ENCODE results near the gene TMEM63B. TPM values are rescaled to one million over a fixed set of nuclear protein-coding genes. Genes with fewer than 3 reads are reported as not detected.

TMEM63B gene
- total and polyA plus RNA-seq, 2 experiments from 2014 or later = 51.7 to 52.4 TPM

- Histone ChIP-seq H3K27ac (no peak overlapping the region), H3K27me3 (no peaks in the 10 kb centered on the region), H3K4me1 (ENCODE audit: low read depth) (no peaks in the 10 kb centered on the region), H3K36me3 (no peaks in the 10 kb centered on the region), H3K4me3 (no peak overlapping the region), H3K9me3 (ENCODE audit: low read depth) (no peaks in the 10 kb centered on the region)
- TF ChIP-seq CTCF (IDR thresholded peaks at IDR 0.05; ENCODE audit: low read depth, low read length) = no peak
- no peak for DNase-seq (ENCODE audit: low read depth in 1 of 2, low spot score in 1 of 2)
Measured at GRCh38 chr6:44162876-44163625, 35.7 kb downstream of the TMEM63B start.

GRCh38 chr6:44166116-44166515 lies 38.8 kb downstream of the TMEM63B start:
- Histone ChIP-seq H3K4me1 (ENCODE audit: low read depth) (no peaks in the 10 kb centered on the region), H3K27me3 (no peaks in the 10 kb centered on the region), H3K36me3 (no peaks in the 10 kb centered on the region), H3K27ac (no peak overlapping the region), H3K9me3 (ENCODE audit: low read depth) (no peaks in the 10 kb centered on the region), H3K4me3 (no peak overlapping the region)
- no peak for DNase-seq (ENCODE audit: low read depth in 1 of 2, low spot score in 1 of 2)
- TF ChIP-seq CTCF (IDR thresholded peaks at IDR 0.05; ENCODE audit: low read depth, low read length) = no peak

- DNase-seq (ENCODE audit: low read depth in 1 of 2, low spot score in 1 of 2) = no peak
- Histone ChIP-seq H3K4me3 (no peak overlapping the region), H3K36me3 (no peaks in the 10 kb centered on the region), H3K4me1 (ENCODE audit: low read depth) (no peaks in the 10 kb centered on the region), H3K9me3 (ENCODE audit: low read depth) (no peaks in the 10 kb centered on the region), H3K27me3 (no peaks in the 10 kb centered on the region), H3K27ac (no peak overlapping the region)
- no peak for TF ChIP-seq CTCF (IDR thresholded peaks at IDR 0.05; ENCODE audit: low read depth, low read length)
Measured at GRCh38 chr6:44166591-44167184, 39.3 kb downstream of the TMEM63B start.

GRCh38 chr6:44167567-44167966 lies 40.2 kb downstream of the TMEM63B start:
- no peak for DNase-seq (ENCODE audit: low read depth in 1 of 2, low spot score in 1 of 2)
- no peak for TF ChIP-seq CTCF (IDR thresholded peaks at IDR 0.05; ENCODE audit: low read depth, low read length)
- Histone ChIP-seq H3K27me3 (no peaks in the 10 kb centered on the region), H3K4me1 (ENCODE audit: low read depth) (no peaks in the 10 kb centered on the region), H3K9me3 (ENCODE audit: low read depth) (no peaks in the 10 kb centered on the region), H3K36me3 (no peaks in the 10 kb centered on the region), H3K4me3 (no peak overlapping the region), H3K27ac (no peak overlapping the region)

- DNase-seq (ENCODE audit: low read depth in 1 of 2, low spot score in 1 of 2) = no peak
- H3K4me1 ChIP-seq (ENCODE audit: low read depth) = no peaks in the 10 kb centered on the region
- H3K9me3 ChIP-seq (ENCODE audit: low read depth) = no peaks in the 10 kb centered on the region
- no peaks in the 10 kb centered on the region for H3K36me3 ChIP-seq
- no peak overlapping the region for H3K4me3 ChIP-seq
- H3K27ac ChIP-seq = no peak overlapping the region
- no peak for TF ChIP-seq CTCF (IDR thresholded peaks at IDR 0.05; ENCODE audit: low read depth, low read length)
- H3K27me3 ChIP-seq = no peaks in the 10 kb centered on the region
Measured at GRCh38 chr6:44169154-44169553, 41.8 kb downstream of the TMEM63B start.
